ENCODE measurements around the gene ZNF507. TPM values are rescaled to one million over a fixed set of nuclear protein-coding genes. Genes with fewer than 3 reads are reported as not detected.

The ZNF507 gene
- total and polyA plus RNA-seq, 4 donors = 2.9 to 14.1 (median 7.1) TPM

- TF ChIP-seq CTCF (IDR thresholded peaks at IDR 0.05; ENCODE audit: low read depth, low read length, missing input control) (no peak), RXRA (IDR thresholded peaks at IDR 0.05) (no peak), HNF4G (IDR thresholded peaks at IDR 0.05) (no peak)
Observed at GRCh38 chr19:32397671-32398101, 52.3 kb downstream of the ZNF507 start (continued).

GRCh38 chr19:32401992-32402391 is 56.6 kb downstream of the ZNF507 start:
- no peaks in the 10 kb centered on the region for H3K9me3 ChIP-seq (ENCODE audit: control insufficient read depth in 4 of 4, low read length in 3 of 4)
- DNase-seq (ENCODE audit: low spot score) = no peak
- peaks cover 0 to 20% (median 1%) of the 10 kb centered on the region in 4 donors for H3K4me1 ChIP-seq (ENCODE audit: control insufficient read depth in 4 of 4, insufficient read depth in 4 of 4, low read length in 3 of 4)
- no peaks in the 10 kb centered on the region for H3K36me3 ChIP-seq (ENCODE audit: control insufficient read depth in 4 of 4, insufficient read depth in 3 of 4, low read depth in 1 of 4, low read length in 3 of 4)
- H3K27me3 ChIP-seq (ENCODE audit: control insufficient read depth in 4 of 4, insufficient read depth in 4 of 4, low read length in 3 of 4) = no peaks in the 10 kb centered on the region
- WGBS = 97% methylated on average over 1 of the region's 1 CpG
- H3K27ac ChIP-seq (ENCODE audit: low read depth in 1 of 2, low read length in 2 of 2) = no peak overlapping the region
- H3K4me3 ChIP-seq (ENCODE audit: low read depth in 1 of 3, low read length in 3 of 3) = no peak overlapping the region
- no peak overlapping the region for H3K9ac ChIP-seq (ENCODE audit: low read depth in 1 of 2, low read length in 2 of 2)
- TF ChIP-seq HNF4A (conservative IDR thresholded peaks at IDR 0.05) (no peak), TAF1 (conservative IDR thresholded peaks at IDR 0.05) (no peak), NR2F2 (IDR thresholded peaks at IDR 0.05) (no peak), HNF4G (IDR thresholded peaks at IDR 0.05) (no peak), RXRA (IDR thresholded peaks at IDR 0.05) (no peak), RAD21 (IDR thresholded peaks at IDR 0.05) (no peak), FOXA2 (IDR thresholded peaks at IDR 0.05) (no peak), JUND (IDR thresholded peaks at IDR 0.05) (no peak)

GRCh38 chr19:32403291-32403995 is 58.0 kb downstream of the ZNF507 start:
- DNase-seq (ENCODE audit: low spot score) = no peak
- no peaks in the 10 kb centered on the region for H3K9me3 ChIP-seq (ENCODE audit: control insufficient read depth in 4 of 4, low read length in 3 of 4)
- peaks cover 0 to 2% (median 0%) of the 10 kb centered on the region in 4 donors for H3K36me3 ChIP-seq (ENCODE audit: control insufficient read depth in 4 of 4, insufficient read depth in 3 of 4, low read depth in 1 of 4, low read length in 3 of 4)
- 92% methylated on average over 5 of the region's 5 CpGs for WGBS
- no peak for TF ChIP-seq GABPA (IDR thresholded peaks at IDR 0.05 in 1 of 2, conservative IDR thresholded peaks at IDR 0.05 in 1 of 2)
- TF ChIP-seq REST (IDR thresholded peaks at IDR 0.05) = no peak
- TF ChIP-seq CTCF (IDR thresholded peaks at IDR 0.05; ENCODE audit: low read depth, low read length, missing input control) = no peak
- TF ChIP-seq EGR1 (IDR thresholded peaks at IDR 0.05; ENCODE audit: low read depth in 2 of 2) = no peak
- no peak for TF ChIP-seq FOXA1 (IDR thresholded peaks at IDR 0.05)
- no peak for TF ChIP-seq RAD21 (IDR thresholded peaks at IDR 0.05)
- no peak for TF ChIP-seq RXRA (IDR thresholded peaks at IDR 0.05)
- no peak for TF ChIP-seq NR2F2 (IDR thresholded peaks at IDR 0.05)
- peaks cover 0 to 20% (median 2%) of the 10 kb centered on the region in 4 donors for H3K4me1 ChIP-seq (ENCODE audit: control insufficient read depth in 4 of 4, insufficient read depth in 4 of 4, low read length in 3 of 4)
- no peaks in the 10 kb centered on the region for H3K27me3 ChIP-seq (ENCODE audit: control insufficient read depth in 4 of 4, insufficient read depth in 4 of 4, low read length in 3 of 4)
- H3K27ac ChIP-seq (ENCODE audit: low read depth in 1 of 2, low read length in 2 of 2) = no peak overlapping the region
- no peak overlapping the region for H3K9ac ChIP-seq (ENCODE audit: low read depth in 1 of 2, low read length in 2 of 2)
- H3K4me3 ChIP-seq (ENCODE audit: low read depth in 1 of 3, low read length in 3 of 3) = no peak overlapping the region

All from liver (tissue), 9 donors.